ENCODE data around the gene ZNF444.

DNA sequence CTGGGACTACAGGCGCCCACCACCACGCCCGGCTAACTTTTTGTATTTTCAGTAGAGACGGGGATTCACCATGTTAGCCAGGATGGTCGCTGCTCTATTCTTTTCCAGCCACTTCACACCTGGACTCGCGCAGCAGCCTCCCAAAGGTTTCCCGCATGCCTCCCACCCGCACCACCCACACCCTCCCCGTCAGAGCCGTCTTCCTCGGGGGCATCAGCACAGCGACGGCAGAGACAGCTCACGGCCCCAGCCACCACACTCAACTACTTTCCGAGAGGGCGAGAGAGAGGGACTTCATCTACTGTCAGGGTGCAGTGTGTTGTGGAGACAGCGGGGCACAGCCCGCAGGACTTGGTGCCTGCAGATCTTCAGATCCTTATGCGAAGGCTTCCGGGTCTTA is 25.6 kb upstream of the ZNF444 start:
- TF ChIP-seq ZC3H11A (IDR thresholded peaks at IDR 0.05) (no peak), POLR2A (IDR thresholded peaks at IDR 0.05; ENCODE audit: low read length) (no peak), CEBPB (IDR thresholded peaks at IDR 0.05) (no peak), EP300 (IDR thresholded peaks at IDR 0.05) (no peak), RCOR1 (IDR thresholded peaks at IDR 0.05; ENCODE audit: low read depth, low read length) (no peak), NR3C1 (IDR thresholded peaks at IDR 0.05) (no peak), RAD21 (conservative IDR thresholded peaks at IDR 0.05 in 1 of 2, IDR thresholded peaks at IDR 0.05 in 1 of 2) (no peak), JUNB (IDR thresholded peaks at IDR 0.05) (no peak), MAFK (IDR thresholded peaks at IDR 0.05; ENCODE audit: partially characterized antibody) (no peak)
- TF ChIP-seq, protein P1, sequence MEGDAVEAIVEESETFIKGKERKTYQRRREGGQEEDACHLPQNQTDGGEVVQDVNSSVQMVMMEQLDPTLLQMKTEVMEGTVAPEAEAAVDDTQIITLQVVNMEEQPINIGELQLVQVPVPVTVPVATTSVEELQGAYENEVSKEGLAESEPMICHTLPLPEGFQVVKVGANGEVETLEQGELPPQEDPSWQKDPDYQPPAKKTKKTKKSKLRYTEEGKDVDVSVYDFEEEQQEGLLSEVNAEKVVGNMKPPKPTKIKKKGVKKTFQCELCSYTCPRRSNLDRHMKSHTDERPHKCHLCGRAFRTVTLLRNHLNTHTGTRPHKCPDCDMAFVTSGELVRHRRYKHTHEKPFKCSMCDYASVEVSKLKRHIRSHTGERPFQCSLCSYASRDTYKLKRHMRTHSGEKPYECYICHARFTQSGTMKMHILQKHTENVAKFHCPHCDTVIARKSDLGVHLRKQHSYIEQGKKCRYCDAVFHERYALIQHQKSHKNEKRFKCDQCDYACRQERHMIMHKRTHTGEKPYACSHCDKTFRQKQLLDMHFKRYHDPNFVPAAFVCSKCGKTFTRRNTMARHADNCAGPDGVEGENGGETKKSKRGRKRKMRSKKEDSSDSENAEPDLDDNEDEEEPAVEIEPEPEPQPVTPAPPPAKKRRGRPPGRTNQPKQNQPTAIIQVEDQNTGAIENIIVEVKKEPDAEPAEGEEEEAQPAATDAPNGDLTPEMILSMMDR (IDR thresholded peaks at IDR 0.05): no peak
- TF ChIP-seq, protein P2, sequence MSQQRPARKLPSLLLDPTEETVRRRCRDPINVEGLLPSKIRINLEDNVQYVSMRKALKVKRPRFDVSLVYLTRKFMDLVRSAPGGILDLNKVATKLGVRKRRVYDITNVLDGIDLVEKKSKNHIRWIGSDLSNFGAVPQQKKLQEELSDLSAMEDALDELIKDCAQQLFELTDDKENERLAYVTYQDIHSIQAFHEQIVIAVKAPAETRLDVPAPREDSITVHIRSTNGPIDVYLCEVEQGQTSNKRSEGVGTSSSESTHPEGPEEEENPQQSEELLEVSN (IDR thresholded peaks at IDR 0.05; ENCODE audit: borderline replicate concordance, low read depth): no peak
- TF ChIP-seq, protein P3, sequence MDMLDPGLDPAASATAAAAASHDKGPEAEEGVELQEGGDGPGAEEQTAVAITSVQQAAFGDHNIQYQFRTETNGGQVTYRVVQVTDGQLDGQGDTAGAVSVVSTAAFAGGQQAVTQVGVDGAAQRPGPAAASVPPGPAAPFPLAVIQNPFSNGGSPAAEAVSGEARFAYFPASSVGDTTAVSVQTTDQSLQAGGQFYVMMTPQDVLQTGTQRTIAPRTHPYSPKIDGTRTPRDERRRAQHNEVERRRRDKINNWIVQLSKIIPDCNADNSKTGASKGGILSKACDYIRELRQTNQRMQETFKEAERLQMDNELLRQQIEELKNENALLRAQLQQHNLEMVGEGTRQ (IDR thresholded peaks at IDR 0.05): no peak

Data from A549 (cell line).